Suprapubic skin (tissue), 3 donors: Measurements from ENCODE around the gene RNF133.

Source experiments
- CTCF ChIP-seq, 2 donors: fragments of 200-600 bp in 1 of 2; fragments of 450-650 bp in 1 of 2; sonication (generic) in 1 of 2; IDR thresholded peaks; one replicate each; pipeline ENCODE4 v1.5.1; 2016 to 2019; ENCODE audit warnings: antibody characterized with exemption in 2 of 2, mild to moderate bottlenecking in 1 of 2, moderate library complexity in 1 of 2
- POLR2A ChIP-seq, 2 donors: fragments of 450-650 bp; IDR thresholded peaks; one replicate each; pipeline ENCODE4 v1.6.1; 2017; ENCODE audit warnings: antibody characterized with exemption in 2 of 2, mild to moderate bottlenecking in 2 of 2, moderate library complexity in 2 of 2

- no peak for TF ChIP-seq CTCF (IDR thresholded peaks at IDR 0.05)
- no peak for TF ChIP-seq POLR2A (IDR thresholded peaks at IDR 0.05)
Measured at GRCh38 chr7:122748195-122748594, 49.3 kb upstream of the RNF133 start.
